ENCODE measurements around the gene CEACAM21. TPM values are rescaled to one million over a fixed set of nuclear protein-coding genes. Genes with fewer than 3 reads are reported as not detected.

The CEACAM21 gene
- total RNA-seq, 2 experiments from 2014 or later: 41.8 to 49.4 TPM

- H3K27me3 Mint-ChIP-seq (ENCODE audit: low read depth): peaks cover 3% of the 10 kb centered on the region
- no peaks in the 10 kb centered on the region for H3K36me3 Mint-ChIP-seq (ENCODE audit: low read depth)
- H3K4me1 Mint-ChIP-seq (ENCODE audit: low read depth): no peaks in the 10 kb centered on the region
- no peaks in the 10 kb centered on the region for H3K9me3 Mint-ChIP-seq (ENCODE audit: insufficient read depth)
- no peak for DNase-seq
- no peak overlapping the region for H3K27ac Mint-ChIP-seq
- ChIA-PET POLR2A (no interaction called here), CTCF (no interaction called here)
- ATAC-seq: no peak
- no peak overlapping the region for H3K4me3 Mint-ChIP-seq
These were observed 45.3 kb downstream of the CEACAM21 start for GRCh38 chr19:41621226-41621625.

GRCh38 chr19:41621654-41622053, 45.7 kb downstream of the CEACAM21 start:
- Mint-ChIP-seq H3K27me3 (ENCODE audit: low read depth) (peaks cover 7% of the 10 kb centered on the region), H3K27ac (no peak overlapping the region), H3K4me1 (ENCODE audit: low read depth) (no peaks in the 10 kb centered on the region), H3K36me3 (ENCODE audit: low read depth) (no peaks in the 10 kb centered on the region), H3K4me3 (no peak overlapping the region), H3K9me3 (ENCODE audit: insufficient read depth) (no peaks in the 10 kb centered on the region)
- DNase-seq (no peak), ATAC-seq (no peak)
- POLR2A ChIA-PET: no interaction called here
- CTCF ChIA-PET: no interaction called here

GRCh38 chr19:41623360-41623759, 47.4 kb downstream of the CEACAM21 start:
- ATAC-seq (no peak), DNase-seq (no peak)
- Mint-ChIP-seq H3K27ac (no peak overlapping the region), H3K4me1 (ENCODE audit: low read depth) (no peaks in the 10 kb centered on the region), H3K4me3 (no peak overlapping the region), H3K36me3 (ENCODE audit: low read depth) (no peaks in the 10 kb centered on the region), H3K9me3 (ENCODE audit: insufficient read depth) (no peaks in the 10 kb centered on the region), H3K27me3 (ENCODE audit: low read depth) (peaks cover 11% of the 10 kb centered on the region)
- POLR2A ChIA-PET: no interaction called here
- CTCF ChIA-PET: no interaction called here

GRCh38 chr19:41624515-41624914, 48.5 kb downstream of the CEACAM21 start:
- CTCF ChIA-PET: interaction anchor here (2.3 kb wide), 1 partner anchor 18 kb away, joined by 5 read pairs; no protein-coding TSS in a partner anchor
- no peak for DNase-seq
- peaks cover 13% of the 10 kb centered on the region for H3K27me3 Mint-ChIP-seq (ENCODE audit: low read depth)
- no peak overlapping the region for H3K4me3 Mint-ChIP-seq
- no peaks in the 10 kb centered on the region for H3K9me3 Mint-ChIP-seq (ENCODE audit: insufficient read depth)
- ATAC-seq: no peak
- no peaks in the 10 kb centered on the region for H3K4me1 Mint-ChIP-seq (ENCODE audit: low read depth)
- H3K36me3 Mint-ChIP-seq (ENCODE audit: low read depth): no peaks in the 10 kb centered on the region
- H3K27ac Mint-ChIP-seq: no peak overlapping the region
- POLR2A ChIA-PET: no interaction called here

- peaks cover 14% of the 10 kb centered on the region for H3K27me3 Mint-ChIP-seq (ENCODE audit: low read depth)
- ATAC-seq: no peak
- no peaks in the 10 kb centered on the region for H3K36me3 Mint-ChIP-seq (ENCODE audit: low read depth)
- no peak overlapping the region for H3K27ac Mint-ChIP-seq
- ChIA-PET POLR2A (no interaction called here), CTCF (interaction anchor here (2.3 kb wide), 1 partner anchor 17 kb away, joined by 5 read pairs; no protein-coding TSS in a partner anchor)
- no peak for DNase-seq
- H3K4me3 Mint-ChIP-seq: no peak overlapping the region
- H3K9me3 Mint-ChIP-seq (ENCODE audit: insufficient read depth): no peaks in the 10 kb centered on the region
- H3K4me1 Mint-ChIP-seq (ENCODE audit: low read depth): no peaks in the 10 kb centered on the region
These were observed 49.0 kb downstream of the CEACAM21 start for GRCh38 chr19:41624937-41625336.

GRCh38 chr19:41626278-41626677, 50.3 kb downstream of the CEACAM21 start:
- H3K9me3 Mint-ChIP-seq (ENCODE audit: insufficient read depth): peaks cover 2% of the 10 kb centered on the region
- no peak overlapping the region for H3K4me3 Mint-ChIP-seq
- H3K4me1 Mint-ChIP-seq (ENCODE audit: low read depth): no peaks in the 10 kb centered on the region
- no peak overlapping the region for H3K27ac Mint-ChIP-seq
- no peaks in the 10 kb centered on the region for H3K36me3 Mint-ChIP-seq (ENCODE audit: low read depth)
- ChIA-PET CTCF (no interaction called here), POLR2A (interaction anchor here (0.7 kb wide), 1 partner anchor 1567 kb away, joined by 3 read pairs; no protein-coding TSS in a partner anchor)
- no peak for DNase-seq
- peaks cover 19% of the 10 kb centered on the region for H3K27me3 Mint-ChIP-seq (ENCODE audit: low read depth)
- no peak for ATAC-seq

- DNase-seq: no peak
- ATAC-seq: no peak
- peaks cover 21% of the 10 kb centered on the region for H3K27me3 Mint-ChIP-seq (ENCODE audit: low read depth)
- H3K9me3 Mint-ChIP-seq (ENCODE audit: insufficient read depth): peaks cover 5% of the 10 kb centered on the region
- H3K4me1 Mint-ChIP-seq (ENCODE audit: low read depth): no peaks in the 10 kb centered on the region
- H3K27ac Mint-ChIP-seq: no peak within 1 kb of the TSS
- CTCF ChIA-PET: no interaction called here
- no peaks in the 10 kb centered on the region for H3K36me3 Mint-ChIP-seq (ENCODE audit: low read depth)
- no peak within 1 kb of the TSS for H3K4me3 Mint-ChIP-seq
- POLR2A ChIA-PET: no interaction called here
These were observed 50.9 kb downstream of the CEACAM21 start, which contains the start of gene CEACAM4 for GRCh38 chr19:41626877-41627276. CEACAM4 (minus strand) TSS chr19:41627074; CDS start chr19:41626963, 111 bp downstream.

- H3K4me3 Mint-ChIP-seq: no peak overlapping the region
- POLR2A ChIA-PET: no interaction called here
- peaks cover 5% of the 10 kb centered on the region for H3K9me3 Mint-ChIP-seq (ENCODE audit: insufficient read depth)
- no peaks in the 10 kb centered on the region for H3K36me3 Mint-ChIP-seq (ENCODE audit: low read depth)
- DNase-seq (no peak), ATAC-seq (no peak)
- CTCF ChIA-PET: no interaction called here
- no peak overlapping the region for H3K27ac Mint-ChIP-seq
- H3K27me3 Mint-ChIP-seq (ENCODE audit: low read depth): peaks cover 21% of the 10 kb centered on the region
- no peaks in the 10 kb centered on the region for H3K4me1 Mint-ChIP-seq (ENCODE audit: low read depth)
These were observed 52.2 kb downstream of the CEACAM21 start for GRCh38 chr19:41627966-41628675.

Other genes starting within 250 kb of the CEACAM21 start
- gene TGFB1, start 222.2 kb upstream of the CEACAM21 start, total RNA-seq: 100 to 1,000 TPM; 210 to 231 TPM
- 10 to 100 TPM; 10.6 to 12.8 TPM for gene B9D2, start 212.0 kb upstream of the CEACAM21 start, total RNA-seq
- 1 to 10 TPM; 5.3 to 6.4 TPM for gene TMEM91, start 199.6 kb upstream of the CEACAM21 start, total RNA-seq
- gene EXOSC5, start 178.8 kb upstream of the CEACAM21 start, total RNA-seq: 10 to 100 TPM; 25.3 to 26.6 TPM
- gene BCKDHA, start 178.3 kb upstream of the CEACAM21 start, total RNA-seq: 10 to 100 TPM; 15.8 to 24.5 TPM
- 1 to 10 TPM; 2.9 to 5.2 TPM for gene B3GNT8, start 148.8 kb upstream of the CEACAM21 start, total RNA-seq
- 10 to 100 TPM; 44.8 to 47.0 TPM for gene DMAC2, start 136.3 kb upstream of the CEACAM21 start, total RNA-seq
- gene ERICH4, start 133.0 kb upstream of the CEACAM21 start, total RNA-seq: not detected
- not detected for gene CEACAM4, start 50.9 kb downstream of the CEACAM21 start, total RNA-seq
- gene CEACAM7, start 112.1 kb downstream of the CEACAM21 start, total RNA-seq: not detected
- not detected for gene CEACAM5, start 132.5 kb downstream of the CEACAM21 start, total RNA-seq
- not detected for gene CEACAM6, start 179.4 kb downstream of the CEACAM21 start, total RNA-seq
- not detected for gene CEACAM3, start 220.4 kb downstream of the CEACAM21 start, total RNA-seq